ENCODE data around the gene PTPN14.

Gene PTPN14

GRCh38 chr1:214369364-214369763, 182.0 kb downstream of the PTPN14 start:
- no peak for DNase-seq (ENCODE audit: low read depth, low spot score)

GRCh38 chr1:214367841-214368240, 183.6 kb downstream of the PTPN14 start:
- no peak for DNase-seq (ENCODE audit: low read depth, low spot score)

GRCh38 chr1:214364786-214365295, 186.6 kb downstream of the PTPN14 start:
- no peak for DNase-seq (ENCODE audit: low read depth, low spot score)

GRCh38 chr1:214364386-214364785, 187.0 kb downstream of the PTPN14 start:
- no peak for DNase-seq (ENCODE audit: low read depth, low spot score)

GRCh38 chr1:214363386-214363785, 188.0 kb downstream of the PTPN14 start:
- no peak for DNase-seq (ENCODE audit: low read depth, low spot score)

GRCh38 chr1:214362188-214362882, 189.1 kb downstream of the PTPN14 start:
- no peak for DNase-seq (ENCODE audit: low read depth, low spot score)

GRCh38 chr1:214361636-214362035, 189.8 kb downstream of the PTPN14 start:
- DNase-seq (ENCODE audit: low read depth, low spot score), result no peak

- no peak for DNase-seq (ENCODE audit: low read depth, low spot score)
Measured at GRCh38 chr1:214360525-214361164, 190.8 kb downstream of the PTPN14 start.

GRCh38 chr1:214360116-214360515, 191.3 kb downstream of the PTPN14 start:
- no peak for DNase-seq (ENCODE audit: low read depth, low spot score)

GRCh38 chr1:214354440-214355148, 196.8 kb downstream of the PTPN14 start:
- DNase-seq (ENCODE audit: low read depth, low spot score), result no peak

GRCh38 chr1:214352838-214353237, 198.6 kb downstream of the PTPN14 start:
- DNase-seq (ENCODE audit: low read depth, low spot score), result no peak

GRCh38 chr1:214351551-214352277, 199.7 kb downstream of the PTPN14 start:
- DNase-seq (ENCODE audit: low read depth, low spot score), result no peak

- no peak for DNase-seq (ENCODE audit: low read depth, low spot score)
Measured at GRCh38 chr1:214349781-214350180, 201.6 kb downstream of the PTPN14 start.

- no peak for DNase-seq (ENCODE audit: low read depth, low spot score)
Measured at GRCh38 chr1:214349008-214349407, 202.4 kb downstream of the PTPN14 start.

GRCh38 chr1:214344897-214345296, 206.5 kb downstream of the PTPN14 start:
- DNase-seq (ENCODE audit: low read depth, low spot score), result no peak

- no peak for DNase-seq (ENCODE audit: low read depth, low spot score)
Measured at GRCh38 chr1:214342525-214342924, 208.9 kb downstream of the PTPN14 start.

- no peak for DNase-seq (ENCODE audit: low read depth, low spot score)
Measured at GRCh38 chr1:214341932-214342331, 209.5 kb downstream of the PTPN14 start.

- no peak for DNase-seq (ENCODE audit: low read depth, low spot score)
Measured at GRCh38 chr1:214341459-214341858, 209.9 kb downstream of the PTPN14 start.

- DNase-seq (ENCODE audit: low read depth, low spot score), result no peak
Measured at GRCh38 chr1:214338212-214338611, 213.2 kb downstream of the PTPN14 start.

GRCh38 chr1:214337511-214337910, 213.9 kb downstream of the PTPN14 start:
- no peak for DNase-seq (ENCODE audit: low read depth, low spot score)

GRCh38 chr1:214337015-214337414, 214.4 kb downstream of the PTPN14 start:
- DNase-seq (ENCODE audit: low read depth, low spot score), result no peak

GRCh38 chr1:214335567-214335966, 215.8 kb downstream of the PTPN14 start:
- no peak for DNase-seq (ENCODE audit: low read depth, low spot score)
